K562 (cell line): ENCODE results near the gene PACSIN1. TPM values are rescaled to one million over a fixed set of nuclear protein-coding genes. Genes with fewer than 3 reads are reported as not detected.
A peak's percentile ranks its signal among the peaks of the same experiment; 100 is the strongest.

Source experiments
- CTCFL ChIP-seq: IDR thresholded peaks from 2 replicates; pipeline ENCODE4 v1.6.1; 2011; ENCODE audit warnings: borderline replicate concordance, low read depth, mild to moderate bottlenecking, moderate library complexity, low read length; ENCODE audit not compliant: insufficient read depth, poor library complexity, severe bottlenecking
- ERF ChIP-seq: fragments of 450-650 bp; formaldehyde crosslinking; IDR thresholded peaks from 2 replicates; pipeline ENCODE4 v1.4.0; 2020; ENCODE audit warnings: mild to moderate bottlenecking, mixed read lengths
- RB1 ChIP-seq: fragments of 450-650 bp; IDR thresholded peaks from 2 replicates; pipeline ENCODE4 v1.6.1; 2017; ENCODE audit warnings: low read depth, mild to moderate bottlenecking
- SRSF7 ChIP-seq: fragments of 200-400 bp; formaldehyde crosslinking; optimal IDR thresholded peaks from 2 replicates; pipeline ENCODE3; 2017; ENCODE audit warnings: mild to moderate bottlenecking, low read depth, low read length
- ZNF586 ChIP-seq: fragments of 450-650 bp; formaldehyde crosslinking; conservative IDR thresholded peaks from 2 replicates; pipeline ENCODE4 v1.4.0; 2020; ENCODE audit warnings: mild to moderate bottlenecking, moderate library complexity
- polyA plus RNA-seq, 8 experiments: library from polyadenylated mRNA; depleted of rRNA in 4 of 8; stranded (reverse) in 5 of 8; unstranded in 3 of 8; fragments of >200 nt; fragmentation: Nextera tagmentation in 2 of 8; fragmentation: Illumina TruSeq in 1 of 8; extraction: Ambion mirVana in 2 of 8; extraction: Trizol in 1 of 8; gene quantifications; 2 replicates each; pipeline versions ENCODE4 v1.2.1 to v1.2.3, GENCODE V29; 2011 to 2014; ENCODE audit warnings: inconsistent platforms in 1 of 8, missing spikeins in 1 of 8
- total RNA-seq, 7 experiments: library from RNA; depleted of rRNA in 6 of 7; stranded (reverse); fragments of >200 nt in 6 of 7; fragmentation: Illumina TruSeq in 2 of 7; extraction: Trizol in 2 of 7; gene quantifications; 2 replicates each; pipeline versions ENCODE4 v1.2.1 to v1.2.3, GENCODE V29; 2011 to 2021; ENCODE audit warnings: low replicate concordance in 1 of 7
- TF ChIP-seq, protein P1 (sequence below): fragments of 450-650 bp; IDR thresholded peaks from 2 replicates; pipeline ENCODE4 v1.6.1; 2017; ENCODE audit warnings: antibody characterized with exemption
- TF ChIP-seq, protein P2 (sequence below): fragments of 450-650 bp; IDR thresholded peaks from 2 replicates; pipeline ENCODE4 v1.6.1; 2016; ENCODE audit warnings: low read depth

Gene PACSIN1
- total and polyA plus RNA-seq, 9 of the 15 experiments (the other 6 are each of a cell fraction or from before 2014, with no cell fraction given) = 0.01 to 1.7 (median 0.45) TPM

DNA sequence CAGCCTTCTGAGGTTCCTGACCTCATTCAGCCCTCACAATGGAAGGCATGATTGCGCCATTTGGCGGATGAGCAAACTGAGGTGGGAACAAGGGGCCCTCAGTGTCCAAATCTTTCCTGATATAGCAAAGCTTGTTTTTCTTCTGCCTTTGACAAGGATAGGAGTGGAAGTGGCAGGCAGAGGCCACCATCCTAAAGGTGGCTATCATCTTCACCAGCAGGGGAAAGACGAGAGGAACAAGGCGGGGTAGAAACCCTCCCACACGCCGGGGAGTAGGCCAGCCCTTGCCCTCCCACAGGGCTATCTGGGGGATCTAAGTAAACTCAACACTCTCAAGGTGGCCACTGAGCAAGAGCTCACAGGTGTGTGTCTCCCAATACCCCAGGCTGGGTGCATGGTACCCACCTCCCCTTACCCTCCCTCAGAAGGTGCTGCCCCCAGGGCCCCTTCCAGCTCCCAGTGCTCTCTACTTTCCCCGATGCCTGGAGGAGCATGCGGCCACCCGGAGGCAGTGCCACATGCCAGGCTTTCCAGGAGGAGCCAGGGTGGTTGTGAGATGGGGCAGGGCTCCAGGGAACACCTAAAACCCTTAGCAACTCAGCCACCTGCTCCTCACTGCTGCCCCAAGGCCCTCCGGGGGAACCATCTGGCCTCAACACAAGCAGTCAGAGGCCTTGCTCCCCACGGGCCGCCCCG lies 79.0 kb downstream of the PACSIN1 start (continued):
- TF ChIP-seq ZNF586 = no peak
- TF ChIP-seq, protein P1, sequence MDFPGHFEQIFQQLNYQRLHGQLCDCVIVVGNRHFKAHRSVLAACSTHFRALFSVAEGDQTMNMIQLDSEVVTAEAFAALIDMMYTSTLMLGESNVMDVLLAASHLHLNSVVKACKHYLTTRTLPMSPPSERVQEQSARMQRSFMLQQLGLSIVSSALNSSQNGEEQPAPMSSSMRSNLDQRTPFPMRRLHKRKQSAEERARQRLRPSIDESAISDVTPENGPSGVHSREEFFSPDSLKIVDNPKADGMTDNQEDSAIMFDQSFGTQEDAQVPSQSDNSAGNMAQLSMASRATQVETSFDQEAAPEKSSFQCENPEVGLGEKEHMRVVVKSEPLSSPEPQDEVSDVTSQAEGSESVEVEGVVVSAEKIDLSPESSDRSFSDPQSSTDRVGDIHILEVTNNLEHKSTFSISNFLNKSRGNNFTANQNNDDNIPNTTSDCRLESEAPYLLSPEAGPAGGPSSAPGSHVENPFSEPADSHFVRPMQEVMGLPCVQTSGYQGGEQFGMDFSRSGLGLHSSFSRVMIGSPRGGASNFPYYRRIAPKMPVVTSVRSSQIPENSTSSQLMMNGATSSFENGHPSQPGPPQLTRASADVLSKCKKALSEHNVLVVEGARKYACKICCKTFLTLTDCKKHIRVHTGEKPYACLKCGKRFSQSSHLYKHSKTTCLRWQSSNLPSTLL = no peak
- TF ChIP-seq RB1 = 0 out of 2 replicates have a peak, but pooled peaks have one; percentile 29
- no peak for TF ChIP-seq SRSF7
- TF ChIP-seq, protein P2, sequence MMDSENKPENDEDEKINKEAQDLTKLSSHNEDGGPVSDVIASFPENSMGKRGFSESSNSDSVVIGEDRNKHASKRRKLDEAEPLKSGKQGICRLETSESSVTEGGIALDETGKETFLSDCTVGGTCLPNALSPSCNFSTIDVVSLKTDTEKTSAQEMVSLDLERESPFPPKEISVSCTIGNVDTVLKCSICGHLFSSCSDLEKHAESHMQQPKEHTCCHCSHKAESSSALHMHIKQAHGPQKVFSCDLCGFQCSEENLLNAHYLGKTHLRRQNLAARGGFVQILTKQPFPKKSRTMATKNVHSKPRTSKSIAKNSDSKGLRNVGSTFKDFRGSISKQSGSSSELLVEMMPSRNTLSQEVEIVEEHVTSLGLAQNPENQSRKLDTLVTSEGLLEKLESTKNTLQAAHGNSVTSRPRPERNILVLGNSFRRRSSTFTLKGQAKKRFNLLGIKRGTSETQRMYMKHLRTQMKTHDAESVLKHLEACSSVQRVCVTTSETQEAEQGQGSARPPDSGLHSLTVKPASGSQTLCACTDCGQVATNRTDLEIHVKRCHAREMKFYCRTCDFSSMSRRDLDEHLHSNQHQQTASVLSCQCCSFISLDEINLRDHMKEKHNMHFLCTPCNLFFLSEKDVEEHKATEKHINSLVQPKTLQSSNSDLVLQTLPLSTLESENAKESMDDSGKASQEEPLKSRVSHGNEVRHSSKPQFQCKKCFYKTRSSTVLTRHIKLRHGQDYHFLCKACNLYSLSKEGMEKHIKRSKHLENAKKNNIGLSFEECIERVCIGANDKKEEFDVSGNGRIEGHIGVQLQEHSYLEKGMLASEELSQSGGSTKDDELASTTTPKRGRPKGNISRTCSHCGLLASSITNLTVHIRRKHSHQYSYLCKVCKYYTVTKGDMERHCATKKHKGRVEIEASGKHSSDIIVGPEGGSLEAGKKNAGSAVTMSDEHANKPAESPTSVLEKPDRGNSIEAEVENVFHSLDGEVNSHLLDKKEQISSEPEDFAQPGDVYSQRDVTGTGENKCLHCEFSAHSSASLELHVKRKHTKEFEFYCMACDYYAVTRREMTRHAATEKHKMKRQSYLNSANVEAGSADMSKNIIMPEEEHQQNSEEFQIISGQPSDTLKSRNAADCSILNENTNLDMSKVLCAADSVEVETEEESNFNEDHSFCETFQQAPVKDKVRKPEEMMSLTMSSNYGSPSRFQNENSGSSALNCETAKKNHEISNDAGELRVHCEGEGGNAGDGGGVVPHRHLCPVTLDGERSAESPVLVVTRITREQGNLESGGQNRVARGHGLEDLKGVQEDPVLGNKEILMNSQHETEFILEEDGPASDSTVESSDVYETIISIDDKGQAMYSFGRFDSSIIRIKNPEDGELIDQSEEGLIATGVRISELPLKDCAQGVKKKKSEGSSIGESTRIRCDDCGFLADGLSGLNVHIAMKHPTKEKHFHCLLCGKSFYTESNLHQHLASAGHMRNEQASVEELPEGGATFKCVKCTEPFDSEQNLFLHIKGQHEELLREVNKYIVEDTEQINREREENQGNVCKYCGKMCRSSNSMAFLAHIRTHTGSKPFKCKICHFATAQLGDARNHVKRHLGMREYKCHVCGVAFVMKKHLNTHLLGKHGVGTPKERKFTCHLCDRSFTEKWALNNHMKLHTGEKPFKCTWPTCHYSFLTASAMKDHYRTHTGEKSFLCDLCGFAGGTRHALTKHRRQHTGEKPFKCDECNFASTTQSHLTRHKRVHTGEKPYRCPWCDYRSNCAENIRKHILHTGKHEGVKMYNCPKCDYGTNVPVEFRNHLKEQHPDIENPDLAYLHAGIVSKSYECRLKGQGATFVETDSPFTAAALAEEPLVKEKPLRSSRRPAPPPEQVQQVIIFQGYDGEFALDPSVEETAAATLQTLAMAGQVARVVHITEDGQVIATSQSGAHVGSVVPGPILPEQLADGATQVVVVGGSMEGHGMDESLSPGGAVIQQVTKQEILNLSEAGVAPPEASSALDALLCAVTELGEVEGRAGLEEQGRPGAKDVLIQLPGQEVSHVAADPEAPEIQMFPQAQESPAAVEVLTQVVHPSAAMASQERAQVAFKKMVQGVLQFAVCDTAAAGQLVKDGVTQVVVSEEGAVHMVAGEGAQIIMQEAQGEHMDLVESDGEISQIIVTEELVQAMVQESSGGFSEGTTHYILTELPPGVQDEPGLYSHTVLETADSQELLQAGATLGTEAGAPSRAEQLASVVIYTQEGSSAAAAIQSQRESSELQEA = peak; percentile 54; the same call in 1 of the 2 replicates
- no peak for TF ChIP-seq ERF (CRISPR knock-in tag)
- TF ChIP-seq CTCFL = peak; percentile 6
